ENCODE measurements around the gene PNPLA6. TPM values are rescaled to one million over a fixed set of nuclear protein-coding genes. Genes with fewer than 3 reads are reported as not detected.

Gene PNPLA6
- total RNA-seq (ENCODE audit: unreplicated experiment) = 129 TPM
- long read RNA-seq, full-length matches to known transcripts = 1 of 11 reads
- long read RNA-seq, partial matches to known transcripts = 8 of 11 reads
- long read RNA-seq, other reads (novel, unspliced or antisense) = 2 of 11 reads

GRCh38 chr19:7535047-7535997, at the start of gene PNPLA6:
Gene PNPLA6 (plus strand): TSS chr19:7535717. CDS start chr19:7535789, 72 bp downstream.
- no peaks in the 10 kb centered on the region for H3K9me3 Mint-ChIP-seq (ENCODE audit: unreplicated experiment)
- H3K4me1 Mint-ChIP-seq (ENCODE audit: unreplicated experiment) = peaks cover 4% of the 10 kb centered on the region
- peak; percentile 96 for DNase-seq (ENCODE audit: low spot score)
- H3K4me3 Mint-ChIP-seq (ENCODE audit: unreplicated experiment) = peak within 1 kb of the TSS; percentile 97
- H3K27me3 Mint-ChIP-seq (ENCODE audit: unreplicated experiment) = peaks cover 6% of the 10 kb centered on the region
- no peak for TF ChIP-seq CTCF (IDR thresholded peaks at IDR 0.05; ENCODE audit: unreplicated experiment)
- peaks cover 24% of the 10 kb centered on the region for H3K36me3 Mint-ChIP-seq (ENCODE audit: low read depth, unreplicated experiment)
- peak within 1 kb of the TSS; percentile 88 for H3K27ac Mint-ChIP-seq (ENCODE audit: unreplicated experiment)

- H3K27me3 Mint-ChIP-seq (ENCODE audit: unreplicated experiment) = peaks cover 7% of the 10 kb centered on the region
- TF ChIP-seq CTCF (IDR thresholded peaks at IDR 0.05; ENCODE audit: unreplicated experiment) = no peak
- H3K36me3 Mint-ChIP-seq (ENCODE audit: low read depth, unreplicated experiment) = peaks cover 5% of the 10 kb centered on the region
- DNase-seq (ENCODE audit: low spot score) = no peak
- no peaks in the 10 kb centered on the region for H3K9me3 Mint-ChIP-seq (ENCODE audit: unreplicated experiment)
- no peak overlapping the region for H3K27ac Mint-ChIP-seq (ENCODE audit: unreplicated experiment)
- H3K4me3 Mint-ChIP-seq (ENCODE audit: unreplicated experiment) = no peak overlapping the region
- peaks cover 14% of the 10 kb centered on the region for H3K4me1 Mint-ChIP-seq (ENCODE audit: unreplicated experiment)
Measured at GRCh38 chr19:7486923-7487322, 48.6 kb upstream of the PNPLA6 start.

GRCh38 chr19:7488736-7489353, 46.7 kb upstream of the PNPLA6 start, which contains the start of gene PEX11G:
Gene PEX11G (minus strand): TSS chr19:7489035. CDS start chr19:7489010, 25 bp downstream.
- H3K4me1 Mint-ChIP-seq (ENCODE audit: unreplicated experiment) = peaks cover 13% of the 10 kb centered on the region
- H3K27ac Mint-ChIP-seq (ENCODE audit: unreplicated experiment) = peak within 1 kb of the TSS; percentile 76
- peaks cover 3% of the 10 kb centered on the region for H3K27me3 Mint-ChIP-seq (ENCODE audit: unreplicated experiment)
- no peaks in the 10 kb centered on the region for H3K9me3 Mint-ChIP-seq (ENCODE audit: unreplicated experiment)
- no peak for TF ChIP-seq CTCF (IDR thresholded peaks at IDR 0.05; ENCODE audit: unreplicated experiment)
- peak within 1 kb of the TSS; percentile 49 for H3K4me3 Mint-ChIP-seq (ENCODE audit: unreplicated experiment)
- DNase-seq (ENCODE audit: low spot score) = peak; percentile 94
- no peaks in the 10 kb centered on the region for H3K36me3 Mint-ChIP-seq (ENCODE audit: low read depth, unreplicated experiment)

GRCh38 chr19:7489609-7490044, 45.9 kb upstream of the PNPLA6 start:
- Mint-ChIP-seq H3K27ac (ENCODE audit: unreplicated experiment) (peak overlapping the region; percentile 76), H3K27me3 (ENCODE audit: unreplicated experiment) (peaks cover 3% of the 10 kb centered on the region), H3K4me3 (ENCODE audit: unreplicated experiment) (peak overlapping the region; percentile 49), H3K36me3 (ENCODE audit: low read depth, unreplicated experiment) (no peaks in the 10 kb centered on the region), H3K4me1 (ENCODE audit: unreplicated experiment) (peaks cover 13% of the 10 kb centered on the region), H3K9me3 (ENCODE audit: unreplicated experiment) (no peaks in the 10 kb centered on the region)
- no peak for DNase-seq (ENCODE audit: low spot score)
- no peak for TF ChIP-seq CTCF (IDR thresholded peaks at IDR 0.05; ENCODE audit: unreplicated experiment)

Measured in endothelial cell (in vitro differentiated cells).